HG02623 (cell line): Measurements from ENCODE around the gene ZBTB38.

ENCODE experiments used
- ATAC-seq: cut with Tn5 transposase; IDR thresholded peaks from one replicate; pipeline ENCODE4 v1.9.1; 2021; ENCODE audit warnings: moderate library complexity; ENCODE audit not compliant: unreplicated experiment

Gene ZBTB38

GRCh38 chr3:141336672-141337522 is 31.4 kb upstream of the ZBTB38 start:
- peak; percentile 90 for ATAC-seq

- no peak for ATAC-seq
These were observed 30.8 kb upstream of the ZBTB38 start for GRCh38 chr3:141337523-141337854.

- ATAC-seq = no peak
These were observed 30.3 kb upstream of the ZBTB38 start for GRCh38 chr3:141337991-141338390.

DNA sequence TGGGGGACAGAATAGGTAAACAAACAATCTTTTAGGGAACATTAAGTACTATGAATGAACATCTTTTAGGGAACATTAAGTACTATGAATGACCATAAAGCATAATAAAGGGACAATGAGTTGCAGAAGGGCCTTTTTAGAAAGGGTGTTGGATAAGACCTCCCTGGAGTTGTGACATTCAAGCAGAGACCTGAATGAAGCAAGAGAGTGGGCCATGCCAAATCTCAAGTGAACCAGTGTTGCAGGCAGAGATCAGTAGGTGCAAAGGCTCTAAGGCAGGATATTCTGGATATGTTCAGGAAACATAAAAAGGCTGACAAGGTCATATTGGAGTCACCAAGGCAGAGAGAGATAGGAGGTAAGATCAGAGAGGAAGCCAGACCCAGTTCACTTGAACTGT is 29.4 kb upstream of the ZBTB38 start:
- ATAC-seq = no peak

DNA sequence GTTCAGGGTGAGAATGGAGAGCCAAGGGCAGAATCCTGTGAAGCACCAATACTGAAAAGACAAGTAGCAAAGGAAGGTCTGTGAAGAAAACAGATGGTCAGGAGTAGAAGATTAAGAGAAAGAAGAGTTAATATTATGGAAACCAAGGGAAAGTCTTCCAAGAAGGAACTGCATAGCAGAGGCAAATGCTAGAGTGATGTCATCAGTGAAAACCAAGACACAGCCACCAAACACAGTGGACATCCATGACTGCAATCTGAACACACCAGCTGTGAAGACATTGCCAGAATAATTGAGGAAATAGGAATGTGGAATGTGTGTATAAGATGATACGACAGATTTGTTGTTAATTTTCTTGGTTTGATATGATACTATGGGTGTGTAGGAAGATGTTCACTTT is 26.8 kb upstream of the ZBTB38 start:
- no peak for ATAC-seq

DNA sequence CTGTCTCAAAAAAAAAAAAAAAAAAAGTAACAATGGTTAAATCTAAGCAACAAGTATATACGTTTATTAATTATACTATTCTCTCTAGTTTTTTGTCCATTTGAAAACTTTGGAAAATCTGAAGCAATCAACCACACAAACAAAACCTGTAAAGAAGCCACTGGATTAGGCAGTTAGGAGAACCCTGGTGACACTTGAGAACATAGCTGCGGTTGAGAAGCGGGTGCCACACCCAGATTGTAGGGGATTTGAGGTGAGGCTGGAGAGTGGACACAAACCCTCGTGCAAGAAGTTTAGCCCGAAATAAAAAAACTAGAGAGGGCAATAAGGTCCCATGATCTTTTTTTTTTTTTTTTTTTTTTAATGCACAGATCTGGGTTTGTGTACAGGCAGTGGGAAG is 25.9 kb upstream of the ZBTB38 start:
- ATAC-seq = no peak

DNA sequence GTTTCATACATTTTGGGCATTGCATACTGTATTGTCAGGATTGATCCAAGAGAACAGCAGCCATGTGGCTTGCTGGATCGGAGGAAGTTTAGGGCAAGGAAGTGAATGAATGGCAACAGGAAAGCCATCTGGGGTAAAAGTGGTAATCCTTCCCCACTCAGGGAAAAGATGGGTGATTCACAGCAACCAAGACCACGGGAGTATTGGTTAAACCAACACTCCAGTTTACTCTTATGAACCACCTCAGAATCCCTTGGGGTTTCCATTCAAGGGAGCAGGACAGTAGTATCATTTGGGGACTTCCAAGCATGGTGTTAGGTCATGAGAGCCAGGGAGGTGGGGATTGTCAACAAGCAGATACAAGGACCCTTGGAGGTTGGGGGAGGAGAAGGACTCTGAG is 25.2 kb upstream of the ZBTB38 start:
- no peak for ATAC-seq

DNA sequence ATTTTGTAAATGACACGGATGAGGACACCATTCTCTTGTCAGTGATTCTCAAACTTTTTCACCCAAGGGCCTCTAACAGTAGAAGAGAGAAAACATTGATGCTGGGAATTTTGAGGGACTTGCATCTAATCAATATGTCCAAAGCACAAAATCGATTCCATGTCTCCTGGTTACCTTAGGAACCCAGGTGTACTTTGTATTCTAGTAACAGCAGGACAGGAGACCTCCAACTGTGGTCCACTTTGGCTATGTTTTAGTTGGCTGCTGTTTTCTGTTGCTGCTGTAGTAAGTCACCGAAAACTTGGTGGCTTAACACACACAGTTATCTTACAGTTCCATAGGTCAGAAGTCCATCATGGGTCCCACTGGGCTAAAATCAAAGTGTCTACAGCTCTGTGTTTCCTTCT is 24.4 kb upstream of the ZBTB38 start:
- no peak for ATAC-seq

- no peak for ATAC-seq
These were observed 22.8 kb upstream of the ZBTB38 start for GRCh38 chr3:141345528-141345927.

- ATAC-seq = no peak
These were observed 22.3 kb upstream of the ZBTB38 start for GRCh38 chr3:141346007-141346406.

DNA sequence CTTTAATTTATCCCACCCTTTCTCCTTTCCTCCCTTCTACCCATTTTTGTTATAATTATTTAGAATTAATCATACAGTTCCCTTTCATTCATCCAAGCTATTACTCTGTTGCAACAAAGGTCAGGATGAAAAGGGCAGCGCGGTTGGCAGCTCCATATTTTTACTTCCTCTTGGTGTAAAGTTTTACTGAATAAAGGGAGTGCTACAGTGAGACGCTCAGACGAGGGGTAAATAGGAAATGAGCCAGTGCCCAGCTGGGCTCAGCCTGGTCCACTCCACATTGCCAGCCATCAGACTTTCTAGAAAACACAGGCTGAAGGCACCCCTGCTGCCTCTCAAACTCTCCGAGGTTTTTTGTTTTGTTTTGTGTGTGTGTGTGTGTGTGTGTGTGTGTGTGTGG is 21.9 kb upstream of the ZBTB38 start:
- ATAC-seq = no peak

GRCh38 chr3:141346839-141347238 is 21.5 kb upstream of the ZBTB38 start:
- no peak for ATAC-seq

GRCh38 chr3:141348837-141349236 is 19.5 kb upstream of the ZBTB38 start:
- ATAC-seq = no peak

GRCh38 chr3:141349711-141350110 is 18.6 kb upstream of the ZBTB38 start:
- no peak for ATAC-seq

GRCh38 chr3:141350666-141351065 is 17.6 kb upstream of the ZBTB38 start:
- ATAC-seq = no peak

DNA sequence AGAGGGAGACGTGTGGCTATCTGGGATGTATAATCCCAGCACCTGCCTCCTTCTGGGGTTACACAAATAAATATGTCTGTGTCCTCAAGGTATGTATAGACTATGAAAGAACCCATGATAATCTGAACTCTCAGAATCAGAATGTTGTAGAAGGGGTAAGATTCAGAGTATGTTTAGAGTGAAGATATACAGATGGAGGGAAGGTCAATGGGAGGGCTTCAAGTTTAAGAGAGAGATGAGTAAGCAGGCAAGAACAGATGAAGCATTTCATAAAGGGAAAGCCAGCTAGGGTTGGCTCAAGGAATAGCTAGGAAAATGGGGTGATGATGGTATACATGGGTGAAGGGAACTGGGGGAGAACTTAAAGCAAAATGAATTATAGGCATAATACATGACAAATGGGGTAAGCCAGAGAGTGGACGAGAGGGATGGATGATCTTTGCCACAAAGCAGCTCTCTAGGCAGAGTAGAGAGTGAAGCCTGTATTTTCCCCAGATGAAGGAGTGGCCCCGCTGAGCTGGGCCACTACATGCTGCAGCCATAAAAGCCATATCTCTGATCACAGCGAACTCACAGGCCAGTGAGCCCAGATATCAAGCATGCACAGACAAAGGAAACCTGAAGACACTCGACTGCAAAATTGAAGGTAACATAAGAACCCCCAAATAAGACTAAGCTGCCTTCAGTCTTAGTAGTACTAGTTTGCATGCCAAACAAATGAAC is 15.9 kb upstream of the ZBTB38 start:
- no peak for ATAC-seq

DNA sequence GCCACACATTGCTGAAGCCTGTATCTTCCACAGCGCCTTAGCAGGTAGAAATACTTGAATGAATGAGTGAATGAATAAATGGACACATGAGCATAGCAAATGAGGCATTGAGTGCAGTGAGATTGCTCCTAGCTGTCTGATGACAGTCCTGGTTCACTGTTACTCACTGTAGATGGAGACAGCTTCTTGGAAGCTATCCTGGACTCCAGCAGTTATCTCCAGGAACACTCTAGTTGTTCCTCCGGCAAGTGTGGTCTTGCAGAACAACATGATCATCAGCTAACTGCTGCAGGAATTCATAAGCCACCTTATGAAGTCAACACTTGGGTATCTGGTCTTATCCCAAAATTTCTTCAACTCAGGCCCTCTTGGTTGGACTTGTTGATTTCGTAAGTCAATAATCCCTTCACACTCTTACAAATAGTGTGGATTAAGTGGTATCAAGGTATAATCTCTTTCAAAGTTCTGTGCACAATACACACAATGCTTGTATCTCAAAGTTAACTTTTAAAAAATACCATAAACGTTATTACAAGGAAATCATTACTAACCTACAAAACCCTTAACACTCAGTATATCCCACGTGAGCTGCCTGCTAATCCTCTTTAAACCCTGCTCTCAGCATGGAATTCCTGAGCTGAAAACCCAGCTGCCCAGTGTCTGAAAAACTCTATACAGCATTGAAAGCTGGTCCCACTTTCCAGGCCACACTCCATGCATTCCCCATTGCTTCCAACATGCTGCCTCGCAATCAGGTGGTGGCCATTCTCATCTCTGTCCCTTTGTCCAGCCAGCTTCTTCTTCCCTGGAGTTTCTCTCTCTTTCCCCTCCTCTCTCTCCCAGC is 14.4 kb upstream of the ZBTB38 start:
- no peak for ATAC-seq

DNA sequence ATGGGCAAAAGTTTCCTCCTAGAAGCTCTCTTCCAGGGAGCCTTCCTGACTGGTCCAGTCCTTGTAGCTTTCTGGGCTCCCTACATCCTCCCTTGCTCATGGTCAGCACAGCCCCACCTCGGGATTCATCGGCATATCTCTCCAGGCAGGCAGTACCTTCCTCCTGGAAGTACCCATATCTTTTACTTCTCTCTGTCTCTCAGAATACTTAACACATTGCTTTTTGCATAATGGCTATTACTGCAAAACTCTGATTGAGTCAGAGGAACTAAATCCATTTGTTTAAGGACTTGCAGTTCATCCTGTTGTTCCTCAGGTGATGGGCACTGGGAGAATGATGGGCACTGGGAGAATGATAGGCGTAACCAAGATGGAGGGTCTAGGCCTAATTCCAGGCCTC is 13.8 kb upstream of the ZBTB38 start:
- no peak for ATAC-seq

DNA sequence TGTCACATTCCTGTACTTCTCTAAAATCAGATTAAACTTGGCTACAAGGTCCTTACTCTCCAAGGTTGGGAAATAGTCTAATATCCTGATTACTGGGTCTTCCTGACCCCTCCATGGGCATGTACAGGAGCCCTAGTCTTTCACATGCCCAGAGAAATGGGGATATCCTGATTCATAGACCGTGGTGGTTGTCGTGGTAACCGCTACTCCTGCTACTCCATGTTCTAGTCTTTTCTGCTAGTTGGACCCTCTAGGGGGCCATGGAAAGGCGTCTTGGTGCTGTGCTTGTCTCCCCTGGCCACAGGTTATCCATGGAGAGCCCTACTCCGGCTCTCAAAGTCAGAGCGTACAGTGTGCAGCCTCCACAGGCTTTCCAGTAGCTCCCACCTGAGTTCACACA is 13.1 kb upstream of the ZBTB38 start:
- no peak for ATAC-seq

DNA sequence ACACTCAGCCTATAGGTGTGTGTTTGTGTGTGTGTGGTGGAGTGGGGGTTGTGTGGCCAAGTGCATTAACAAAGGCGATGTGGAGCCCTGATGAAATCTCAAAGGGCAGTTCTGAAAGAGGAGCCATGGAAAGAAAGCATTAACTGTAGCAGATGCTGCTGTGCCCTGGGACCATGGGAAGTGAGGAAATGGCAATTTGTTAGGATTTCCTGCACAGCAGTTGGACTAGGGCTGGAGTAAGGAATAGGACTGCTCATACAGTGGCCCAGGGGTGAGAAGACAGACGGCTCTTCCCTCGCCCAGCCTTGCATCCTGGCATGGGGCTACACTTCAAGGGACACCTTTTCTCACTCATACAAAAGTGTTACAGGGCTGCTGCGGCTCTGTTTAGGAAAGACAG is 12.3 kb upstream of the ZBTB38 start:
- ATAC-seq = no peak

DNA sequence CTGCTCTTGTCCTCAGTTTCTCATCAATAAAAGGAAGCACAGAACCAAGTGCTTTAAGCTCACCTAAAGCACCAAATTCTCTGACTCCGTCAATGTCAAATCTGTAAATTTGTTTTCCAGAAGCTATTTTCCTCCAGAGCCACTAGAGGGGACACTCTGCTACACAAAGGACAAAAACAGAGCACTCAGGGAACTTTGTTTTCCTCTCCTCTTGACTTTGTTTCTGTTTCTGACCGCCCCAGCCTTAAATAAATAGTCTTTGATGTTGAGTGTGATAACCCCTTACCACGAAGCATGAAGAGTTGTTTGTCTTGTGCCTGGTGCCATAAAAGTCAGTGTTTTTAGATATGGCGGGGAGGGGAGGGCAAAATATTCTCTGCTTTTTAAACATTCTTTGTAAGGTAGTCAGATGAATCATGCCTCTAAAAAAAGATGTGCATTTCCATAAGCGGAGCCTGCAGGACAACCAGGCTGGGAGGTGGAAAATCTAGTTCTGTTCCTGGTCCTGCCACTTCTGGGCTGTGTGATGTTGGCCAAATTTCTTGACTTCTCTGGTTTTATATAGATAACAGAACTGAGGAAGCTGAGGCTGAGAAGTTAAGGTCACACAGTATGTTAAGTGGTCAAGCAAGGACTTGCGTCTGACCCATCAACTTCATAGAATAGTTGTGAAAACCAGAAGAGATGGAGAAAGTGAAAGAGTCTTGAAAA is 7.3 kb upstream of the ZBTB38 start:
- peak; percentile 71 for ATAC-seq
